ENCODE results near the gene FAM209A. TPM values are rescaled to one million over a fixed set of nuclear protein-coding genes. Genes with fewer than 3 reads are reported as not detected.
"Not testable (repeated sequence)": the region's sequence is repeated elsewhere in the genome, so short reads cannot be mapped to it uniquely, and the experiment has no call there.

Gene FAM209A
- polyA plus RNA-seq, 2 donors: 0.20 to 0.31 TPM

DNA sequence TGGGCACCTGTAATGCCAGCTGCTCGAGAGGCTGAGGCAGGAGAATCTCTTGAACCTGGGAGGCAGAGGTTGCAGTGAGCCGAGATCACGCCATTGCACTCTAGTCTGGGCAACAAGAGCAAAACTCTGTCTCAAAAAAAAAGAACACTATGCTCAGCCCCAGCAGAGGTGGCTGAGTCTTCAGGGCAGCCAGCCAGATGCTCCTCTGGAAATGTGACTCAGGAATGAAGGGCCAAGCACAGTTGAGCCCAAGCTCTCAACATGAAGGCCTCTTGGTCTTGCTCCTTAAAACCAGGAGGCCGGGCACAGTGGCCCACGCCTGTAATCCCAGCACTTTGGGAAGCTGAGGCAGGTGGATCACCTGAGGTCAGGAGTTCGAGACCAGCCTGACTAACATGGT is 40.0 kb downstream of the FAM209A start:
- H3K4me3 ChIP-seq (ENCODE audit: low read depth in 1 of 2, low read length in 2 of 2): not testable (repeated sequence)

DNA sequence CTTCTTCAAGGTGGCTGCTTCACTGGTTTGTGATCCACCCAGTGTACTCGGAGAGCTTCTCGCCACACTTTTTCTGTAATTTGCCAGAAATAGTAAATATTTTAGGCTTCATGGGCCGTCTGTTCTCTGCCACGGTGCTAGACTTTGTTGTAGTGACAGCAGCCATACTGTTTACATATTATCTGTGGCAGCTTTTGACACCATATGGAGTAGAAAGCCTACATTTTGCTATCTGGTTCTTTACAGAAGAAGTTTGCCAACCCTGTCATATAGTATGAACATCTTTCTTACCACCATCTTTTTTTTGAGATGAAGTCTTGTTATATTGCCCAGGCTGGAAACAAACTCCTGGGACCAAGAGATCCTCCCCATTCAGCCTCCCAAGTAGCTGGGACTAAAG is 41.0 kb downstream of the FAM209A start:
- H3K27me3 ChIP-seq (ENCODE audit: control insufficient read depth in 1 of 2, insufficient read depth in 2 of 2, low read length in 2 of 2): no peaks in the 10 kb centered on the region
- WGBS, 2 donors: 81 to 86% methylated on average over 4 of the region's 4 CpGs

More for the DNA sequence above, 40.0 kb downstream of the FAM209A start:
- H3K36me3 ChIP-seq (ENCODE audit: control insufficient read depth in 2 of 2, insufficient read depth in 2 of 2, low read length in 1 of 2); H3K9me3 ChIP-seq (ENCODE audit: control insufficient read depth in 2 of 2, insufficient read depth in 1 of 2, low read depth in 1 of 2, low read length in 1 of 2); H3K4me1 ChIP-seq (ENCODE audit: control insufficient read depth in 2 of 2, insufficient read depth in 2 of 2, low read length in 1 of 2); H3K27me3 ChIP-seq (ENCODE audit: control insufficient read depth in 1 of 2, insufficient read depth in 2 of 2, low read length in 2 of 2); H3K27ac ChIP-seq (ENCODE audit: low read depth in 2 of 2, low read length in 1 of 2): not testable (repeated sequence)
- 85 to 93% methylated on average over 6 of the region's 6 CpGs for WGBS, 2 donors

DNA sequence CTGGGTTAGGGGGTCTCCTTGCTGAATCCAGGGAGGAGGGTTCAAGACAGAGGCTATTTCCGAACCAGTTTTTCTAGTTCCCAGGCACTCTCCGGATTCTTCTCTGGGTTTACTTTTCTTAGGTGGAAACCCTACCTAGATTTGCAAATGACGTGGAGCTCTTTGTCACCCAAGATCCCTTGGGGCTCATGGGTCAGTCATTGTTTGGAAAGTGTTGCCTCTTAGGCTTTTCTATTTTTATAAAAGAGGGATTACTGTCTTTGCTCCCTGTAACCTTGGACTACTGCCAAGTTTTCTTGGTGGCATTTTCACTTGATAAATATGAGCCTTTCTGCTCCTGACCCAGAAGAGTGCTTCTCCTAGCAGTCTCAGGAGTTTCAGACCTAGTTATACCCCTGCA is 42.1 kb downstream of the FAM209A start:
- Histone ChIP-seq H3K4me1 (ENCODE audit: control insufficient read depth in 2 of 2, insufficient read depth in 2 of 2, low read length in 1 of 2) (no peaks in the 10 kb centered on the region), H3K4me3 (ENCODE audit: low read depth in 1 of 2, low read length in 2 of 2) (no peak overlapping the region), H3K27me3 (ENCODE audit: control insufficient read depth in 1 of 2, insufficient read depth in 2 of 2, low read length in 2 of 2) (no peaks in the 10 kb centered on the region), H3K27ac (ENCODE audit: low read depth in 2 of 2, low read length in 1 of 2) (no peak overlapping the region), H3K36me3 (ENCODE audit: control insufficient read depth in 2 of 2, insufficient read depth in 2 of 2, low read length in 1 of 2) (no peaks in the 10 kb centered on the region), H3K9me3 (ENCODE audit: control insufficient read depth in 2 of 2, insufficient read depth in 1 of 2, low read depth in 1 of 2, low read length in 1 of 2) (no peaks in the 10 kb centered on the region)
- 32 to 38% methylated on average over 3 of the region's 3 CpGs for WGBS, 2 donors

More for the DNA sequence above, 41.0 kb downstream of the FAM209A start:
- H3K27ac ChIP-seq (ENCODE audit: low read depth in 2 of 2, low read length in 1 of 2): no peak overlapping the region
- H3K4me1 ChIP-seq (ENCODE audit: control insufficient read depth in 2 of 2, insufficient read depth in 2 of 2, low read length in 1 of 2): no peaks in the 10 kb centered on the region
- H3K4me3 ChIP-seq (ENCODE audit: low read depth in 1 of 2, low read length in 2 of 2): no peak overlapping the region
- H3K36me3 ChIP-seq (ENCODE audit: control insufficient read depth in 2 of 2, insufficient read depth in 2 of 2, low read length in 1 of 2): no peaks in the 10 kb centered on the region
- H3K9me3 ChIP-seq (ENCODE audit: control insufficient read depth in 2 of 2, insufficient read depth in 1 of 2, low read depth in 1 of 2, low read length in 1 of 2): no peaks in the 10 kb centered on the region

DNA sequence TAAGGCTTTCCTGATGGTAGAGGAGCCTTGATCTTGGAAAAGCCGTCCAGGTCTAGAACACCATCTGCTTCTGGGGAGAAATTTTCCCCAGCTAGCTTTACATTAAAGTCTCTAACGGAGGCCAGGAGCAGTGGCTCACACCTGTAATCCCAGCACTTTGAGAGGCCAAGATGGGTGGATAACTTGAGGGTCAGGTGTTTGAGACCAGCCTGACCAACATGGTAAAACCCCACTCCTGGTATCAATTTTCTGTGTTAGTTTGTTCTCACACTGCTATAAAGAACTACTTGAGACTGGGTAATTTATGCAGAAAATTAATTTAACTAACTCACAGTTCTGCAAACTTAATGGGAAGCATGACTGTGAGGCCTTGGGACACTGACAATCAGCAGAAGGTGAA is 46.3 kb downstream of the FAM209A start:
- WGBS, 2 donors: 2 to 16% methylated on average over 2 of the region's 2 CpGs
- Histone ChIP-seq H3K4me1 (ENCODE audit: control insufficient read depth in 2 of 2, insufficient read depth in 2 of 2, low read length in 1 of 2) (peaks cover 0 to 11% of the 10 kb centered on the region in 2 donors), H3K36me3 (ENCODE audit: control insufficient read depth in 2 of 2, insufficient read depth in 2 of 2, low read length in 1 of 2) (no peaks in the 10 kb centered on the region), H3K27me3 (ENCODE audit: control insufficient read depth in 1 of 2, insufficient read depth in 2 of 2, low read length in 2 of 2) (no peaks in the 10 kb centered on the region), H3K4me3 (ENCODE audit: low read depth in 1 of 2, low read length in 2 of 2) (no peak overlapping the region), H3K9me3 (ENCODE audit: control insufficient read depth in 2 of 2, insufficient read depth in 1 of 2, low read depth in 1 of 2, low read length in 1 of 2) (no peaks in the 10 kb centered on the region), H3K27ac (ENCODE audit: low read depth in 2 of 2, low read length in 1 of 2) (no peak overlapping the region)

DNA sequence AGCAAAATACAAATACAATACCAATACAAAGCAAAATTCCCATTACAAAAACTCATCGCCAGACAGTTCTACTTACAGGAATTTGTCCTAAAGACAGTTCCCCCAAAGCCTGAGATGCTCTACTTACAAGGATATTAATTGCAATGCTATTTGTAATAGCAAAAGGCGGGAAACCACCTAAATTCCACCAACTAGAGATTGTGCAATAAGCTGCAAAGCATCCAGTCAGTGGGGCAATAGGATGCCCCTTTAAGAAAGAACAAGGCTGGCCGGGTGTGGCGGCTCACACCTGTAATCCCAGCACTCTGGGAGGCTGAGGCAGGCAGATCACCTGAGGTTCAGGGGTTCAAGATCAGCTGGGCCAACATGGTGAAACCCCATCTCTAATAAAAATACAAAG is 47.6 kb downstream of the FAM209A start:
- no peaks in the 10 kb centered on the region for H3K27me3 ChIP-seq (ENCODE audit: control insufficient read depth in 1 of 2, insufficient read depth in 2 of 2, low read length in 2 of 2)
- H3K36me3 ChIP-seq (ENCODE audit: control insufficient read depth in 2 of 2, insufficient read depth in 2 of 2, low read length in 1 of 2): no peaks in the 10 kb centered on the region
- peaks cover 0 to 13% of the 10 kb centered on the region in 2 donors for H3K4me1 ChIP-seq (ENCODE audit: control insufficient read depth in 2 of 2, insufficient read depth in 2 of 2, low read length in 1 of 2)
- WGBS, 2 donors: 50 to 62% methylated on average over 4 of the region's 4 CpGs
- no peak overlapping the region for H3K27ac ChIP-seq (ENCODE audit: low read depth in 2 of 2, low read length in 1 of 2)
- H3K4me3 ChIP-seq (ENCODE audit: low read depth in 1 of 2, low read length in 2 of 2): no peak overlapping the region
- no peaks in the 10 kb centered on the region for H3K9me3 ChIP-seq (ENCODE audit: control insufficient read depth in 2 of 2, insufficient read depth in 1 of 2, low read depth in 1 of 2, low read length in 1 of 2)

DNA sequence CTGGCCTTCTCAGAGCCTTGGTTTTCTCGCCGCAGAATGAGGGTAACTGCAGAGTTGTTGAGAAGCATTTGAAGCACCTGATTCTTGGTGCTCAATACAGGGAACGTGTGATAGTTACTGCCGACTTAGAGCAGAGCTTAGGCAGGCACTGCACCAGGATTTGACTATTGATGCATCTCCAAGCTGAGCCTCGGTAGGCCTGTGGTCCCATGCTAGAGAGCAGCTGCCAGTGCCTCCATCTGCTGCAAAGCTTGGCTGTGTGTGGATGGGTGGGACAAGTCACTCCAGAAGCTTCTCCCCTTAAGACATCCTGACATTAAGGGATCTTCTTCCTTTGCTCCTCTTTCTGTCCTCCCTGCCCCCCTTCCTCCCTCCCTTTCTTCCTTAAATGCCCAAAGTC is 49.4 kb downstream of the FAM209A start:
- H3K36me3 ChIP-seq (ENCODE audit: control insufficient read depth in 2 of 2, insufficient read depth in 2 of 2, low read length in 1 of 2): no peaks in the 10 kb centered on the region
- no peaks in the 10 kb centered on the region for H3K27me3 ChIP-seq (ENCODE audit: control insufficient read depth in 1 of 2, insufficient read depth in 2 of 2, low read length in 2 of 2)
- no peaks in the 10 kb centered on the region for H3K9me3 ChIP-seq (ENCODE audit: control insufficient read depth in 2 of 2, insufficient read depth in 1 of 2, low read depth in 1 of 2, low read length in 1 of 2)
- peak overlapping the region in 1 of 2 donors; percentile 27 for H3K27ac ChIP-seq (ENCODE audit: low read depth in 2 of 2, low read length in 1 of 2)
- peaks cover 0 to 13% of the 10 kb centered on the region in 2 donors for H3K4me1 ChIP-seq (ENCODE audit: control insufficient read depth in 2 of 2, insufficient read depth in 2 of 2, low read length in 1 of 2)
- WGBS, 2 donors: 60 to 65% methylated on average over 5 of the region's 5 CpGs
- H3K4me3 ChIP-seq (ENCODE audit: low read depth in 1 of 2, low read length in 2 of 2): no peak overlapping the region

DNA sequence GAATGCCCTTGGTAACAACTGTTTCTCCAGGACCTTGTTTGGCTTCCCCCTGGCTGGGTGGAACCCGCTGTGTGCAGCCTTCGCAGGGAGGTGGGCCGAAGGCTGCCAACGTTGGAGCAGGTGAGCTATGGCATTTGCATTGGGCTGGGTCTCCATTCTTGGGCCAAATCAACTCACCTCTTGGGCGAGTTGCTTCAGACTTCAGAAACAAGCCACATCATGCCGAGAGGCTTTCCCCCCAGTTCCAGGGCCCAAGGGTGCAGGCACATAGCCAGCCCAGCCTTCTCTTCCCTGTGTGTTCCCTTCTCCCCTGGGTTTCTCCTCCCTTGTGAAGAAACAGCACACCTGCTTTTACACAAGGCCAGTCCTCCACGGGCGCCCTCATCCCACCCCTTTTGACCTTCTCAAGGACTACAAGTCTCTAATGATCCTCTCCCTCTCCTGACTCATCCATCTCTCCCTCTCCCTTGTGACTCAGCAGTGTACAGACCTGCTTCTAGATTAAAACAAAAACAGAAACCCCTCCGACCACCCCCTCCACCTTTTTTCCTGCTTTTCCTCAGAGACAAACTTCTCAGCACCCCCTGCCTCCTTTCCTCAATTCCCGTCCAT is 50.1 kb downstream of the FAM209A start:
- H3K4me1 ChIP-seq (ENCODE audit: control insufficient read depth in 2 of 2, insufficient read depth in 2 of 2, low read length in 1 of 2): peaks cover 0 to 13% of the 10 kb centered on the region in 2 donors
- 46 to 57% methylated on average over 10 of the region's 10 CpGs for WGBS, 2 donors
- no peaks in the 10 kb centered on the region for H3K9me3 ChIP-seq (ENCODE audit: control insufficient read depth in 2 of 2, insufficient read depth in 1 of 2, low read depth in 1 of 2, low read length in 1 of 2)
- peak overlapping the region; percentile 27 to 40 for H3K27ac ChIP-seq (ENCODE audit: low read depth in 2 of 2, low read length in 1 of 2)
- H3K4me3 ChIP-seq (ENCODE audit: low read depth in 1 of 2, low read length in 2 of 2): no peak overlapping the region
- H3K27me3 ChIP-seq (ENCODE audit: control insufficient read depth in 1 of 2, insufficient read depth in 2 of 2, low read length in 2 of 2): no peaks in the 10 kb centered on the region
- H3K36me3 ChIP-seq (ENCODE audit: control insufficient read depth in 2 of 2, insufficient read depth in 2 of 2, low read length in 1 of 2): no peaks in the 10 kb centered on the region

DNA sequence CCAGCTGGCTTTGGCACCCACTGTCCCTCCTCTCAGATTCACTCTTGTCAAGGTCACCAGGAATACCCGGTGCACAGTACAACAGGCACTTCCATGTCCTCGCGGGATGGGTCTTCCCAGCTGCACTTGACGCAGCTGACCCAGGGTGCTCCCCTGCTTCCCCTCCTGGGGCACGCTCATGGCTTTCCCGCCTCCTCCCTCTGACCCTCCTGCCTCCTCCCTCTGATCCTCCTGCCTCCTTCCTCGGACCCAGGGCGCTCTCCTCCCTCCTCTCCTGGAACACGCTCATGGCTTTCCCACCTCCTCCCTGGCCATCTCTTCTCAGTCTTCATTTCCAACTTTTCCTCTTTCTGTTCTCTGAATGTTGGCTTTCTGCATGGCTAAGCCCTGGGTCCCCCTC is 50.6 kb downstream of the FAM209A start:
- H3K4me3 ChIP-seq (ENCODE audit: low read depth in 1 of 2, low read length in 2 of 2): no peak overlapping the region
- no peaks in the 10 kb centered on the region for H3K36me3 ChIP-seq (ENCODE audit: control insufficient read depth in 2 of 2, insufficient read depth in 2 of 2, low read length in 1 of 2)
- H3K4me1 ChIP-seq (ENCODE audit: control insufficient read depth in 2 of 2, insufficient read depth in 2 of 2, low read length in 1 of 2): peaks cover 0 to 13% of the 10 kb centered on the region in 2 donors
- no peaks in the 10 kb centered on the region for H3K27me3 ChIP-seq (ENCODE audit: control insufficient read depth in 1 of 2, insufficient read depth in 2 of 2, low read length in 2 of 2)
- 72 to 74% methylated on average over 9 of the region's 9 CpGs for WGBS, 2 donors
- peak overlapping the region; percentile 27 to 40 for H3K27ac ChIP-seq (ENCODE audit: low read depth in 2 of 2, low read length in 1 of 2)
- no peaks in the 10 kb centered on the region for H3K9me3 ChIP-seq (ENCODE audit: control insufficient read depth in 2 of 2, insufficient read depth in 1 of 2, low read depth in 1 of 2, low read length in 1 of 2)

Other genes with a start within 250 kb of the FAM209A start
- gene FAM210B, start 165.8 kb upstream of the FAM209A start, polyA plus RNA-seq: 10 to 100 TPM; 13.9 to 22.6 TPM
- 1 to 10 TPM; 5.5 to 8.7 TPM for gene AURKA, start 132.5 kb upstream of the FAM209A start, polyA plus RNA-seq
- gene CSTF1, start 132.1 kb upstream of the FAM209A start, polyA plus RNA-seq: 10 to 100 TPM in 1 of 2 donors, 1 to 10 TPM in 1; 3.8 to 13.2 TPM
- gene CASS4, start 112.5 kb upstream of the FAM209A start, polyA plus RNA-seq: under 1 TPM; 0.18 to 0.22 TPM
- 10 to 100 TPM; 35.4 to 62.8 TPM for gene RTF2, start 56.1 kb upstream of the FAM209A start, polyA plus RNA-seq
- gene FAM209B, start 8.5 kb downstream of the FAM209A start, polyA plus RNA-seq: under 1 TPM; 0.43 to 0.47 TPM
- gene TFAP2C, start 104.6 kb downstream of the FAM209A start, polyA plus RNA-seq: 10 to 100 TPM; 18.3 to 18.6 TPM

Data from esophagus (tissue), 2 donors.